NCI-H128 (cell line): Measurements from ENCODE around the gene C11orf65.

ENCODE experiments used
- DNase-seq: peaks from one replicate; lab custom pipeline; 2025; ENCODE audit not compliant: unreplicated experiment; lab: John Stamatoyannopoulos, UW

Gene C11orf65, protein sequence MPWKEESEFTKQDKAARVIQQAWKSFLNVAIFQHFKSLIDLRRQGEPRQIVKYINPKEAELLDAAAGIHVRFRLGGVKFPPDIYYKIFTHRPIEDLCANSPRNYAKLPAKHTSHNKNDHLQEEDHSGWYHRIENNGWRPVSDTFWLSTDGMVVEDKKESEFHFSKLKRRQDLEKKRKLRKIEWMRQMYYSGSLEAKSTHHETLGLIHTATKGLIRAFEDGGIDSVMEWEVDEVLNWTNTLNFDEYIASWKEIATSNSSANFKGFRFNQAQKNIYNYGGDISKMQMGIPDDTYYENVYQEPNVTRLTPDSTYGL

DNA sequence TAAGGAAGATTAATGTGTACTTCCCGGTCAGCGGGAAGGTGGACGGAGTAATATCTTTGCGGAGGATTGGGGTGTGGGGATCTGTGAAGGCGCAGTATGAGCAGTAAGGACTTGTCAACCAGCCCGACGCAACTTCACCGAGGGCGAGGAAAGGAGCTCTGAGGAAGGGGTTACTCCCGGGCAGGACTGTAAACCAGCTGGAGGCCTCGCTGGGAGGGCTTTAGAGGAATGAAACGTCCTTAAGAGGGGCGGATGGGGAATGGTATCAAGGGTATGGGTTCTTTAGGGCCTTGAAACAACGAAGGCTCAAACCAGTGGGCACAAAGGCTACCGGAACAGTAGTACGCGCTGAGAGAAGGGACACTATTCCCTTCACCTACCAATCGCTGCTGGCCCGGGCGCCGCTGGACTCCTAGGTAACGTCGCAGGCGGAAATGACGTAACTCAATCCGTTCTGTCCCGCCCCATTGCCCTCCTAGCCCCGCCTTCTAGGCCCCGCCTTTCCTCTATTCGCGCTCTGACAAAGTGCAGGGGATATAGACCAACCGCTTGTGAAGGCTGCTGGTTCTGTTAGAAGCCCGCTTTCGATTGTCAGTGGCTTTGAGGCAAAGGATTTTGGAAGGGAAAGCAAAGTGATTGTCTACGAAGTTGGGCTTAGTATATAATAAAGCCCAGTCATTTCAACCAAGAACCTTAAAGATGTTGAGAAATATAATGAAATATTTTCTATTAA lies at the start of gene C11orf65:
Gene C11orf65, minus strand, starts transcription at position 439 of the 733 bp plus-strand sequence. CDS start 5,970 bp downstream, outside the sequence.
- DNase-seq, result peak; percentile 97

DNA sequence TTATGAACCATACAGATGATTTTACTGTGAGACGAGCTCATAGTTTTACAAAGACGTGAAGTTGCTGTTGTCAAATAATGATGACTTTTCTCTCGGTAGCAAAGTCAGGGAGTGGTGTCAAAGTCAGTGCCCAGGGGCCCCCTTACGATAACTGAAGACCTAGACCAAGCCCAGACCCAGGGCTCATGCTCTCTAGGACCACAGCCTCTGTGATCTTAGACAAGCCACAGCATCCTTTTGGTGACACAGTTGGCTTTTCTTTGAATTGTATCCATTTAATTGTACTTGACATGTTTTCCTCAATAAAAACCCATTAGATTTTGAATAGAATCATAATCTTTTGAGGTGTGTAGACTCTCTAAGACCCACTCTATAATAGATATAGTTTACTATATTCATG lies 48.8 kb upstream of the C11orf65 start:
- DNase-seq, result no peak

DNA sequence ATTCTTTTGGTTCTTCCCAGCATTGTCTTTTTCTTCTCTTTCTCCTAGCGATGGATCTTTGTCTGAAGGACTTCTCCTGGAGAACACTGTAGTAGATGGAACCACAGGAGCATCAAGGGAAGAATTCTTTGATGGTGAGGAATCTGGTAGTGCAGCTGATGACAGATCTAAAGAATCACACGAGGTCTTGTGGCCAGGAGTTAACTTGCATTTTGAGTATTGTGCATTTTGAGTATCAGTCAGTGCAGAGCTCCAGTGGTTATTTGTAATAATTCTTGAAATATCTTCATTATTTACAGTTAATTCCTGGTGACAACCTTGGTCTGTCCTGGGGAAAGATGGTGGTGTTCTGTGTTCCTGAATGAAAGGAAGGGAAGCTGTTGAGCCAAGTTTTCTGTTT lies 45.4 kb upstream of the C11orf65 start:
- no peak for DNase-seq

DNA sequence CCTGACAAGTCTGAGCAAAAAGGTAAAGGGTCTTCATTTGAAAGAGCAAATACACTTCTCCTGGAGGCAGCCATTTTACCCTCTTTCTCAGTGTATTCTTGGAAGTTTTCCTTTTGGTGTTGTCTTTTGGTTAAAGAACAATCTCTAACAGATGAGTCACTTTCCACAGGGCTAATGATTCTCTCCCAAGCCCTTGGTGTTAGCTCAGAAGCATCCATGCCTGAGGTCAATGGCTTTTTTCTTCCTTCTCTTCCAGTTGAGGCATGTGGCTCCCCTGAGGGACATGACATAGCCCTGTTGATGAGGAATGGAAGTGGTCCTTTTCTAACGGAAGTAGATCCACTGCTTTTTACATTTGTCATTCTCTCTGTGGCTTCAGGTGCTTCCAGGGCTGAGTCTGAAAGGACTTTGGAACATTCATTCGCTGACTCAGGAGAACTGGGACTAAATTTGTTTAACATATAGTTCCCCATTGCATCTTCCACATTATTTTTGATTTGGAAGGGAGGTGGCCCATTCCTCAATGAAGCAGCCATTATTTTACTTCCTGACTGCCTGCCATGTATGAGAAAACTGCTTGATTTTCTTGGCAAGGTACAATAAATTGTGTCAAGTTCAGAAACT lies 44.6 kb upstream of the C11orf65 start:
- DNase-seq, result no peak

DNA sequence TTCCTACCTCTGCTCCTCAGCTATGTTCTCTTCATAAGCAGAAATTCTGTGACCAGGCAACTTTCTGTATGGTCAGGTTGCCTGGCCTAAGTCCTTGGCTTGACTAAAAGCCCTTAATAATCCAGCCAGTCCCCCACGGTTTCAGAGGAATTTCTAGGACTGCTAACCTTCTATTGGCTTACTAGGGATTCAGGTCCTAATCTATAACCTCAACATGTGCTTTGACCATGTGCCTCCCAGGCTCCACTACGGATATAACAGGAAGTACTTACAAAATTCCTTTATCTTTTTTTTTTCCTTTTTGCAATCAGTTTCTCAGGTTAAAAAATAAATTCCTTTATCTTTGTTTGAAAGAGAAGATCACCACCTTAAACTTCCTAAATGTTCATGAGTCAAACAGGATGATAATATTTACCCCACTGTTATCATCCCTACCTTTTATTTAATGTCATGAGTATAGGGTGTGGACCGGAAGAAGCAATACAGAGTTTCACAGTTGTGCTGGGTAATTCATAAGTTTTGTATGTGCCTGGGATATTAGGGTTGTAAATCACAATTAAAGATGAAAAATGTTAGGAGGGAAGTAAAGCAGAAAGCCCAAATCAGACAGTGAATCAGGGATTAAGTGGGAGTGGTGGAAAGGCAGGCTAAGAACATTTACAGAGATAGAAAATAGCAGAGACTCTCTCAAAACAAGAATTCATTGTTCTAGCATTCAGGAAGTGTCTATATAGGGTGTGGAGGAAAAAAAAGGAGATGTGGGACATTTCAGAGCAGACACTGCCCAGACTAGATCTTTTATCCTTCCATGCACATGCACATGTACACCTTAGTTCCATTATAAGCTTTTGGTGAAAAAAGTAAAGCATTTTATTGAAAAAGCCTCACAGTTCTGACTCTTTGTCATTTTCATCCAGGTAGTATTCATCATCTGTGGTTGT lies 41.6 kb upstream of the C11orf65 start:
- no peak for DNase-seq

DNA sequence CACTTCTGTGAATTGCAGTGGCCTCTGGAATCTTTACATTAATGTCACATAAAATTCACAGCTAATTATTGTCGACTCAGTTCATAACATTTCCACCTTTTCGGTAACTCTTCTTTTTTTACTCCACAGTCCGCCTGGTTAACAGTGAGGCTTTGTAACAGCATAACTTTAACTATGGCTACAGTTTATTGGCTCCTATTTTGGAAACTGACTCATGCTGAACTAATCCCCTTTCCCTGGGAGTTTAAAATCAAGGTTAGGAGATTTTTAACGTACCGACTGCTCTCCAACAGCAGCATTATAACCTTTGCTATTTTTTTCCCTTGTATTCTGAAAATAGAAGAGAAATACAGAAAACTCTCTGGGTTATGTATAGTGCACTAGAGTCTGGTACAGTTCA lies 34.1 kb upstream of the C11orf65 start:
- DNase-seq, result no peak

DNA sequence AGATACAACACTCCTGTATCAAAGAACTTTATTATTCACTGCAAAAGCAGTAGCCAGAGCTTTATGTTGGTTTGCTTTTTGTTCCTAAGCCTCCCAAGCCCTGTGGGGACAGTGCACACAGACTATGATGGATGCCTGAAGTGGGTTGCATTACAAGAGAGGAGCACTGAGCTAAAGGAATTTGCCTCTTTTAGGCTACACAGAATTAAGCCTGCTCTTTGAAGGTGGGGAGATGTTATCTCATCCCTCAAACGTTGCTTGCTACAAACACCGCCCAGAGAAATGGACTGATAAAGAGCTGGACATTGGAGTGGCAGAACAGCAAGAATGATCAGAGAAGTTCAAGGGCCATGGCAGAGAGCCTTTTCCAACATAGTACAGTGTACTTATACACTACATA lies 33.4 kb upstream of the C11orf65 start:
- no peak for DNase-seq

DNA sequence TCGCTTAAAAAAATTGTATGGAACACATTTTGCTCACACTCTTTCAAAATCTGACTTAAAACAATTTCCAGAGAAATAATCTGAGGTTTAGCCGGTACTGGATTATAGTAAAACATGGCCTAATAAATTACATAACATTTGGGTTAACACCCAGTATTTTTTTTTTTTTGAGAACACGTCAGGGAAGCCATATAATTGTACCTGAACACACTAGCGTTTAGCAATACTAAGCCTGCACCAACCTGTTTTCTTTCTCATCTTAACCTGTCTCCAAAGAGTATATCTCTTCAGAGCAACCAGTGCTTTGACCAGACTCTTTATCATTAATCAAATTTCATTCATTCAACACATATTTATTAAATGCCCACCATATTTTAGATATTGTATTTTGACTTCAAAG lies 32.8 kb upstream of the C11orf65 start:
- no peak for DNase-seq

DNA sequence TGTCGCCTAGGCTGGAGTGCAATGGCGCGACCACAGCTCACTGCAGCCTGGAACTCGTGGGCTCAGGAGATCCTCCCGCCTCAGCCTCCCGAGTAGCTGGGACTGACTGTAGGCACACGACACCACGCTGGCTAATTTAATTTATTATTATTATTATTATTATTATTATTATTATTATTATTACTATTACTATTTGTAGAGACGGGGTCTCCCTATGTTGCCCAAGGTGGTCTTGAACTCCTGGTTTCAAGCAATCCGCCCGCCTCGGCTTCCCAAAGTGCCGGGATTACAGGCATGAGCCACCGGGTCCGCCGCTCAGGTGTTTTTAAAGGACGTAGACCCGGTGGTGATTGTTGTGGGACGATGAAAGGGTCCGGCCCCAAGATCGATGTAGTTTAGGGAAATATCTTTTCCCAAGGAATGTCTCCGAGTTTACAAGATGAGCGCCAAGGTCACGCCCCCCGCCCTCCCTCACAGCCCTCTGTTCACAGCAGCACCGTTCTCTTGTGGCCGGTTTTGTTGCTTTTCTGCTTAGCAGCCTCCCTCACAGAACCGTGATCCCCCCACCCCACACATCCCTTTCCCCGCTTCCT lies 31.6 kb upstream of the C11orf65 start:
- no peak for DNase-seq

DNA sequence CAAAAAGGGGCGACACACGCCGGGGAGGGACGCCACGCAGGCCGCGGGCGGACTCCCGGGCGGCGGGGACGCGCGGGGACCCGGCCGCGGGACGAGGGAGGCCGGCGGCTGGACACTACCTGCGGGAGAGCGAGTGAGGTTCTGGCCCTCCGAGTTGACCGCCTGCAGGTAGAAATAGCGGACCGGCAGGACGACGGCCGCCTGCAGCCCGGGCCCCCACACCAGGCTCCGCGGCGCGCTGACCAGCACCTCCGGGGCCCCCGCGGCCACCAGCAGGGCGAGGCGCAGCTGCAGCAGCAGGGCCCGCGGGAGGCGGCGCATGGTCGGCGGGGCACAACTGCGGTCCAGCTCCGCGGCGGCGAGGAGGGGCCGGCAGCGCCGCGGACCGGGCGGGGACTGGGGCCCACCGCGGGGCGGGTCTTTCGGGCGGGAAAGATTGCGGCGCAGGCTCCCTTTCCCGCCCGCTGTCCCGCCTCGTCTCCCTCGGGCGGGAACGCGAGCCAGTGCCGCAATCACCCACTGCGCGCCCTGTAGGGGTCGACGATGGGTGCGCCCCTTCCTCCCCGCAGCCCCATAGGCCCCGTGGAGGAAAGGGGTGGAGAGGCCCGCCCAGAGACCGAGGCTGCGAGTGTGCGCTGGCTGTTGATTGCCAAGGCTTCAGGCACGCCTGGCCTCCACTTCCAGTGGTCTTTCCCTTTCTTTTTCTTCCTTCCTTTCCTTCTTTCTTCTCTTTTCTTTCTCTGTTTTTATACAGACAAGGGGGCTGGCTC lies 30.9 kb upstream of the C11orf65 start, which contains the start of gene POGLUT3:
Gene POGLUT3, minus strand, starts transcription at position 339 of the 770 bp plus-strand sequence. Its CDS starts 18 bp downstream, at position 321.
- DNase-seq, result no peak

DNA sequence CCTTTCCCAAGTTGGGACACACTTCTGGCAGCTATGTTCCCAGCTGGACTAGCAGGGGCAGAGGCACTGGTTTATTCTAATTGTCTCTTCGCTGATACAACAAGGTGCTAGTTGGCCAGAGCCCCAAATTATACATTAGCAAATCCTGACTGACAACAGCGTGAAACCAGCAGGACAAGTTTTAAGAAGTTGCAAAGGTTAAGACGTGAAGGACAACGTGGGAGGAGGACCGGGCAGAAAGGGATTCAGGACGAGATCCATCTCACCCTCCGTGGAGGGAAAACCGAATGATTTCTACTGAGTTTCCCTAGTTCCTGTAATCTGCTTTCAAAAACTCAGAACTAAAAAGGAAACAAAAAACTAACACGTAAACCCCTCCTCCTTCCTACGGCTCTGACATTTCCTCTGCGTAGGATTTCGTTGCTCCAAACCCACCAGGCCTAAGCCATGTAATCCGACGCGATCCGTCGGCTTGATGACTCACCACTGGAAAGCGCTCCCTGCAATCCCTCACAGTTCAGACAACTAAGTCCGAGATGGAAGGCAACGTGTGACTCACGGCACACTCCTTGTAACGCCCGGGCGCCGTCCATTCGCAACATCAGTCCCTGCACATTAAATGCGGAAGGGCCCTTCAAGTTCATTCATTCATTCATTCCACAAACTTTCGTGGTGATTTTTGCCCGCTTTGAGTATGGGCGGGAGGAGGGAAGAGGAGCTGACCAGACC lies 30.2 kb upstream of the C11orf65 start:
- peak; percentile 40 for DNase-seq

DNA sequence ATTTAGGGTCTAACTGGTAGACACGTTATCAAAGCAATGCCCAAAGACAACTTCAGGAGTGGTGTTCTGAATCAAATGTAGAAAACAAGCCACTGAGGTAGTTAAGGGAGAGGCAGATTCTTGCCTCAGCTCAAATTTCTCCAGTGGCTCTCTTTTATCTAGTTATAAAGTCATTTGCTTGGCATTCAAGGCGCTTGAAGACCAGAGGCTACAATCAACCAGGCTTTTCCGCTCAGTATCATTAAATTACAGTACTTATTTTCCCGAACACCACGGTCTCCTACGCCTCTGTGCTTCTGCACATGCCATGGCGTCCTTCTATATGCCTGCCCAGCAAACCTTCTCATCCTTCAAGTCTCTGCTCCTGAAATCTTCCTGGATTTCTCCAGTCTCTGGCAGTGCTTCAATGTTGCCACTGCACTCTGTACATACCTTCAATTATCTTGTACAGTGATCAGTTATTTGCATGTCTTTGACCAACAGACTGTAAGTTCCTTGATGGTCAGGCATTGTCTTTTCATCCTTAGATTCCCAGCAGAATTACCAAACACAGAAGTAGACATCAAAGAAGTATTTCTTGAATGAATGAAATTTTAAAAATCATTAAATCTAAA lies 29.4 kb upstream of the C11orf65 start:
- no peak for DNase-seq

DNA sequence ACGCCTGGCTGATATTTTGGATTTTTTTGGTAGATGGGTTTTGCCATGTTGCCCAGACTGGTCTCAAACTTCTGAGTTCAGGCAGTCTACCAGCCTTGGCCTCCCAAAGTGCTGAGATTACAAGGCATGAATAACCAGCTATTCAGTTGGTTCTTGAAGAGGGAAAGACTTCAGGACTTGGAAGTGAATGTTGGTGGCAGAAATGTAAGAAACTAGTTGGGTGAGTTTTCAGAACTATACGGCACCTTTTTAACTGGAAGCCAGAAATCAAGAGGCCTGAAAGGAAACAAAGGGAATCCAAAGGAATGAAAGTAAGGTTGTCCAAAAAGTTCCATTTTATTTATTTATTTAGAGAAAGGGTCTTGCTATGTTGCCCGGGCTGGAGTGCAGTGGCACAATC lies 28.0 kb upstream of the C11orf65 start:
- no peak for DNase-seq

DNA sequence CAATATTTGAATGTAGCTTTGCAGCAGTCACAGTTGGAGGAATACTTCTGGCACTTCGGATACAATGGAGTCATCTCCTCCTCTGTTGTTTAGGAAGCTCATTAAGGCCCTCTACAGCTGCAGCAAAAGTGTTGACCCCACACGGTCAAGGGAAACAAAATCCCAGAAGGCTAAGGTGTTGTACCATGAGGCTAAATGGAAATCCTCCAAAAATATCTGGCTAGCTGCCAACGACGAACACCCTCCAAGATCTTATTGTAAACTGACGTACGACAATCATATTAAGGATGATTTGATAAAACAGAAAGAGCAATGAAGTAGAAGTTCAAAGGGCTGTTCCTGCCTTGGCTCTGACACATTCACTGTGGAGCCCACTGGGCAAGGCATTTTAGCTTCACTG lies 26.9 kb upstream of the C11orf65 start:
- DNase-seq, result no peak

DNA sequence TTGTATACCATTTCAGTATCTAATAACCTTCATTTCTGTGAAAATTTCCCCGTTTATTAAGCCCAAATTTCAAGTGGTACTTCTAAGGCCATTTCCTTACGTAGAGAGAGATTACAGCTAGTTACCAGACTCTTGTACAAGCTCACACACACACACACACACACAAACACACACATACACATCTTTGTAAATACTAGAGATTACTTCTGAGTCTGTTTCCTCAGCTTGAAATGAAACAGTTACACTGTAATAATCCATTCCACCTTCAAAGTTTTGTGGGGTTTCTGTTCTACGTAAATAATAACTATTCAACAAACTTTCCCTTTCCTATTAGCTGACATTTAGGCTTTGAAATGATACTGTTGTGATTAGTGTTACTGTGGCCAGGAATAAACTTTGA lies 24.6 kb upstream of the C11orf65 start:
- DNase-seq, result no peak

DNA sequence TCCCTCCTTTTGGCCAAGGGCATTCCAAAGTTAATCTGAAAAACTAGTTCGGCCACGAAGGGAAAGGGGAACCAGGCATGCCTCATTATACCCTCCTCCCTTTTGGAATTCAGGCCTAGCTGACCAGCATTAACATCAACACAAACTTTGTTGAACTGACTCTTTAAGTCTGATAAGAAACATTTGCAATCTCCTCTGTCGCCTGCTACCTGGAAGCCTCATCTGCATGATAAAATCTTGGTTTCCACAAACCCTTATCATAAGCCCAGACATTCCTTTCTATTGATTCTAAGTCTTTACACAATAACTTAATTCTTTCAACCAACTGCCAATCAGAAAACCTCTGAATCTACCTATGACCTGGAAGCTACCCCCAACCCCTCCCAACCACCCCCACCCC lies 19.5 kb upstream of the C11orf65 start:
- DNase-seq, result no peak

DNA sequence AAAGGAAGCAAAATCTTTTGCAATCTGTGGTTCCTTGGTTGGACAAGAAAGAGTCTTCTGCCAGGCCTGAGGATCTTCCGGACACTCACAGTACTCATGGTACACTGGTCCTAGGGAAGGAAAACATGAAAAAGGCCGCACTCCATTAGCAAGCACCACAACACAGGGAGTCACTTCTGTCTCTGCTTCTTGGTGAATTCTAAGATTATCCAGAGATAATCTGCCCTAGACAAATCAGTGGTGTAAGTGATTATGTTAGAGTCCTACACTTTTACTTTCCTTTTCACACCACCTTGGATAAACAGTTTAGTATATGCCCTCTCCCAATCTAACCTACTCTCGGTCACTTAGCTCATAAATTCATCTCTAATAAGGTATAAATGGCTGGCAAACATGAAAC lies 19.0 kb upstream of the C11orf65 start:
- DNase-seq, result no peak

DNA sequence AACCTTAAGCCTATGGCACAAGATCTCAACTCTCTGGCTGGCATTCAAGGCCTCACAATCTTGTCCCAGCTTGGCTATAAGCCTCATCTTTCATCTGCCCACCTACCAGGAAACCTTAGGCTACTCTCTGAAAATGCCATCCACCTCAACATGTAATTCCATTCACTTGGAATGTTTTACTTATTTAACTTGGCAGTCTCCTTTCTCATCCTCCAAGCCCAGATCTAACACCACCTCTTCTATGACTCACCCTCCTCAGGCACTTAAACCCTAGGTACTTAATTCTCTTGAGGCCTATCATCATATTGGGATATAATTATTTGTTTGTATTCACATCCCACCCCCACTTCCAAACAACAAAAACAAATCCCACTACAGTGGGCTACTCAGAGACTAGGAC lies 15.8 kb upstream of the C11orf65 start:
- no peak for DNase-seq
